Adrenal gland (tissue), 5 donors: ENCODE results near the gene ASCC1.

Experiments used
- CTCF ChIP-seq, 6 experiments: fragments of 450-650 bp in 4 of 6; fragments of 200-600 bp in 2 of 6; sonication (generic) in 1 of 6; IDR thresholded peaks; 1 replicate in 5 of 6; 2 replicates in 1 of 6; pipeline versions ENCODE4 v1.5.1 to v1.8.0; 2016 to 2021; ENCODE audit warnings: antibody characterized with exemption in 6 of 6, mild to moderate bottlenecking in 2 of 6, moderate library complexity in 1 of 6
- POLR2A ChIP-seq, 2 donors: fragments of 450-650 bp; IDR thresholded peaks; one replicate each; pipeline ENCODE4 v1.6.1; 2017; ENCODE audit warnings: antibody characterized with exemption in 2 of 2, mild to moderate bottlenecking in 2 of 2, moderate library complexity in 1 of 2
- donor health status: DM: no; HTN: no; CAD: no.

- TF ChIP-seq CTCF (IDR thresholded peaks at IDR 0.05) (no peak), POLR2A (IDR thresholded peaks at IDR 0.05) (no peak)
These were observed 166.6 kb downstream of the ASCC1 start for GRCh38 chr10:72049472-72049871.
